Choroid plexus epithelial cell (primary cell): Measurements from ENCODE around the gene TMEM245.
A peak's percentile ranks its signal among the peaks of the same experiment; 100 is the strongest.
"Not testable (repeated sequence)": the region's sequence is repeated elsewhere in the genome, so short reads cannot be mapped to it uniquely, and the experiment has no call there.

ENCODE experiments used
- DNase-seq: peaks from one replicate; pipeline ENCODE4 v3.0.0-alpha.2; 2010; ENCODE audit warnings: low read depth
- H3K4me3 ChIP-seq: 2 replicates; pipeline ENCODE4 v1.5.1; 2011; ENCODE audit warnings: low read depth, mild to moderate bottlenecking, control low read depth, low read length, moderate library complexity
- CTCF ChIP-seq: conservative IDR thresholded peaks from 2 replicates; pipeline ENCODE4 v1.5.1; 2011; ENCODE audit warnings: low read depth, mild to moderate bottlenecking, control low read depth, inconsistent platforms, low read length, moderate library complexity

The TMEM245 gene

DNA sequence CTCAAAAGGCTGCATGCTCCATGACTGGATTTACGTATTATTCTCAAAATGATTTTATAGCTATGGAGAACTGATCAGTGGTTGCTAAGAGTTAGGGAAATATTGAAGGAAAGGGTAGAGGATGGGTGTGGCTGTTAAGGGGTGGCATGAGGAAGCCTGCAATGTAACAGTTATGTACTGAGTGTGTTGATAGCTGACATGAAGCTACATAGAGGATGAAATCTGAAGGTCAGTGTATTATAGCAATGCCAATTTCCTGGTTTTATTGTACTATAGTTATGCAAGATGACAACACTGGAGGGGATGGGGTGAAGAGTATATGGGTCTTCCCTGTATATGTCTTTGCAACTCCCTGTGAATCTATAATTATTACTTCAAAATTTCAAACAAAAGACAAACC is 51.0 kb downstream of the TMEM245 start:
- H3K4me3 ChIP-seq: no peak overlapping the region
- no peak for DNase-seq
- no peak for TF ChIP-seq CTCF

- peak; percentile 33 for DNase-seq
- TF ChIP-seq CTCF: no peak
- H3K4me3 ChIP-seq: no peak overlapping the region
These were observed 54.6 kb downstream of the TMEM245 start for GRCh38 chr9:109064963-109065702.

DNA sequence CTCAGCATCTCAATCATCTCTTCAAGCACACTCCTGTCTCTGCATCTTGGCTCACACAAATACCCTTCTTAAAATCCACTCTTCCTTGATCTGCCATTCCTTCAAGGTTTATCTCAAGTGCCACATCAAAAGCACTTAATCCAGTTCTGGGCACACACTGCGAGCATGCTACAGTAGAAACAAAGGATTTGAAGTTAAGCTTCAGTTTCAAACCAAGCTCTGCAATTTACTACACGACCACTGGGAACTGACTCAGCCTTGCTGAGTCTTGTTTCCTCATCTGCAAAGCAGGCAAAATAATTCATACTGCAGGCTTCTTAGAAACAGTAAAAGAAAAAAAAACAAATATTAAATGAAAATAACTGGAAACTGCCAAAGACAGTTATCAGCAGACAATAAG is 56.0 kb downstream of the TMEM245 start:
- H3K4me3 ChIP-seq: no peak overlapping the region
- peak; percentile 55 for DNase-seq
- peak; percentile 35 for TF ChIP-seq CTCF

DNA sequence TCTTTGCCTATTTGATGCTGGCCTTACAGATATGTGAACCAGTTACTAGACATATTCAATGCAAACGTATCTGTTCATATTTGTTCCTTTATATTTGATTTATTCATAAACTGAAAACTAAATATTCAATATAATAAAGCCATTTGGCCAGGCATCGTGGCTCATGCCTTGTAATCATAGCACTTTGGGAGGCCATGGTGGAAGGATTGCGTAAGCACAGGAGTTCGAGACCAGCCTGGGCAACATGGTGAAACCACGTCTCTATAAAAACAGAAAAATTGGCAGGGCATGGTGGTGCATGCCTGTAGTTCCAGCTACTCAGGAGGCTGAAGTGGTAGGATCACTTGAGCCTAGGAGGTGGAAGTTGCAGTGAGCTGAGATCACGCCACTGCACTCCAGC is 57.2 kb downstream of the TMEM245 start:
- no peak for TF ChIP-seq CTCF
- no peak for DNase-seq
- H3K4me3 ChIP-seq: no peak overlapping the region

GRCh38 chr9:109060191-109060590 is 59.6 kb downstream of the TMEM245 start:
- DNase-seq: no peak
- no peak overlapping the region for H3K4me3 ChIP-seq
- no peak for TF ChIP-seq CTCF

DNA sequence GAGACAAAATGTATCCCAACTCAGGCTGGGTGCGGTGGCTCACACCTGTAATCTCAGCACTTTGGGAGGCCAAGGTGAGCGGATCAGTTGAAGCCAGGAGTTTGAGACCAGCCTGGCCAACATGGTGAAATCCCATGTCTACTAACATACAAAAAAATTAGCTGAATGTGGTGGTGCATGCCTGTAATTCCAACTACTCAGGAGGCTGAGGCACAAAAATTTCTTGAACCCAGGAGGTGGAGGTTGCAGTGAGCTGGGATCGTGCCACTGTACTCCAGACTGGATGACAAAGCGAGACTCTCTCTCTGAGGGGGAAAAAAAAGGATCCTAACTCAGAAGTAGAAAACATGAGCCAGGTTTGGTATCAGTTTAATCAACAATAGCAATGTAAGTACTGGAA is 66.6 kb downstream of the TMEM245 start:
- DNase-seq, H3K4me3 ChIP-seq: not testable (repeated sequence)

- H3K4me3 ChIP-seq: no peak overlapping the region
- no peak for TF ChIP-seq CTCF
- DNase-seq: peak; percentile 71
These were observed 67.3 kb downstream of the TMEM245 start for GRCh38 chr9:109052416-109052815.
